Activated T-cell treated with anti-CD3 and anti-CD28 coated beads for 4 hours (primary cell): Measurements from ENCODE around the gene TNFRSF9.

Experiments used
- DNase-seq: peaks from one replicate; pipeline ENCODE4 v3.0.0-alpha.2; 2020

Gene TNFRSF9

GRCh38 chr1:7915826-7916500 is 24.7 kb downstream of the TNFRSF9 start:
- peak; percentile 43 for DNase-seq

GRCh38 chr1:7912743-7913557 is 27.7 kb downstream of the TNFRSF9 start:
- no peak for DNase-seq

- DNase-seq: no peak
These were observed 28.5 kb downstream of the TNFRSF9 start for GRCh38 chr1:7912145-7912544.

- no peak for DNase-seq
These were observed 35.4 kb downstream of the TNFRSF9 start for GRCh38 chr1:7905262-7905661.

GRCh38 chr1:7902478-7903085 is 38.1 kb downstream of the TNFRSF9 start:
- DNase-seq: peak; percentile 60

- no peak for DNase-seq
These were observed 40.9 kb downstream of the TNFRSF9 start for GRCh38 chr1:7899741-7900140.

GRCh38 chr1:7898962-7899361 is 41.7 kb downstream of the TNFRSF9 start:
- no peak for DNase-seq

- no peak for DNase-seq
These were observed 43.6 kb downstream of the TNFRSF9 start for GRCh38 chr1:7896994-7897393.

- DNase-seq: no peak
These were observed 47.0 kb downstream of the TNFRSF9 start for GRCh38 chr1:7893529-7894180.

GRCh38 chr1:7891804-7892203 is 48.8 kb downstream of the TNFRSF9 start:
- DNase-seq: no peak

- no peak for DNase-seq
These were observed 49.8 kb downstream of the TNFRSF9 start for GRCh38 chr1:7890853-7891252.

GRCh38 chr1:7888248-7889081 is 52.2 kb downstream of the TNFRSF9 start:
- DNase-seq: no peak

GRCh38 chr1:7886405-7886745 is 54.3 kb downstream of the TNFRSF9 start:
- no peak for DNase-seq

GRCh38 chr1:7885513-7886404 is 54.9 kb downstream of the TNFRSF9 start:
- no peak for DNase-seq

- DNase-seq: no peak
These were observed 55.9 kb downstream of the TNFRSF9 start for GRCh38 chr1:7884757-7885156.

GRCh38 chr1:7879228-7879627 is 61.4 kb downstream of the TNFRSF9 start:
- DNase-seq: no peak

- DNase-seq: no peak
These were observed 62.6 kb downstream of the TNFRSF9 start for GRCh38 chr1:7878027-7878426.

- no peak for DNase-seq
These were observed 66.5 kb downstream of the TNFRSF9 start for GRCh38 chr1:7873801-7874795.

GRCh38 chr1:7871136-7871535 is 69.5 kb downstream of the TNFRSF9 start:
- no peak for DNase-seq
